ENCODE measurements around the gene CNGB1.
"Not testable (repeated sequence)": the region's sequence is repeated elsewhere in the genome, so short reads cannot be mapped to it uniquely, and the experiment has no call there.

CNGB1 gene

DNA sequence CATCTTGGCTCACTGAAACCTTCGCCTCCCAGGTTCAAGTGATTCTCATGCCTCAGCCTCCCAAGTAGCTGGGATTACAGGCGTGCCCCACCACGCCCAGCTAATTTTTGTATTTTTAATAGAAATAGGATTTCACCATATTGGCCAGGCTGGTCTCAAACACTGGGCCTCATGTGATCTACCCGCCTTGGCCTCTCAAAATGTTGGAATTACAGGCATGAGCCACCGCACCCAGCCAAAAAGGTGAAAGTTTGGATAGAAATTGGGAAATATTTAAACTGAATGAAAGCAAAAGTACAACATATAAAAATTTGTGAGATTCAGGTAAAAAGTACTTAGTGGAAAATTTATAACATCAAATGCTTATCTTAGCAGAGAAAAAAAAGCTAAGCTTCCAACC is 115.7 kb downstream of the CNGB1 start:
- no peak overlapping the region for H3K9ac ChIP-seq (ENCODE audit: low read length)
- H3K4me3 ChIP-seq (ENCODE audit: low read length) = no peak overlapping the region
- H3K27me3 ChIP-seq (ENCODE audit: control insufficient read depth, insufficient read depth, low read length) = no peaks in the 10 kb centered on the region
- H3K9me3 ChIP-seq (ENCODE audit: control insufficient read depth, low read depth, low read length) = no peaks in the 10 kb centered on the region
- no peaks in the 10 kb centered on the region for H3K36me3 ChIP-seq (ENCODE audit: control insufficient read depth, low read depth, low read length)
- no peak overlapping the region for H3K27ac ChIP-seq (ENCODE audit: low read length)
- H3K4me1 ChIP-seq (ENCODE audit: control insufficient read depth, low read depth, low read length) = peaks cover 8% of the 10 kb centered on the region

DNA sequence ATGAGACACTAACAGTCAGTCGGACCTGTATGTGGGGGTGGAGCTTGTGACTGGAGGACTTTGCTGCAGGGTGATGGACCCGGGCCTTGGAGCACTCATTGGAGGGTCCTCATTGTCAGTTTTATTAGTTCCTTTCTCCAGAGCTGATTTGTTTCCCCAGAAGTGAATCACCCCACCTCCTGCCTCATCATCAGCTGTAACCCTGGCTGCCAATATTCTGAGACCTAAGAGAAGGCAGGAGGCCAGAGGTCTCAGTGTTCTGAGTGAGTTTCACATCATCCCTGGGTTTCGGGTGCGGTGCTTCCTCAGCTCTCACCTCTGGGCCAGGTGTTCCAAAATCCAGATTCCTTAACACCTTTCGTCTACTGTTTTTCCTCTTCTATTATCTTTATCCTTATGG is 118.7 kb downstream of the CNGB1 start:
- no peak overlapping the region for H3K4me3 ChIP-seq (ENCODE audit: low read length)
- no peaks in the 10 kb centered on the region for H3K9me3 ChIP-seq (ENCODE audit: control insufficient read depth, low read depth, low read length)
- no peak overlapping the region for H3K27ac ChIP-seq (ENCODE audit: low read length)
- H3K36me3 ChIP-seq (ENCODE audit: control insufficient read depth, low read depth, low read length) = no peaks in the 10 kb centered on the region
- H3K27me3 ChIP-seq (ENCODE audit: control insufficient read depth, insufficient read depth, low read length) = no peaks in the 10 kb centered on the region
- H3K9ac ChIP-seq (ENCODE audit: low read length) = no peak overlapping the region
- H3K4me1 ChIP-seq (ENCODE audit: control insufficient read depth, low read depth, low read length) = peaks cover 5% of the 10 kb centered on the region

DNA sequence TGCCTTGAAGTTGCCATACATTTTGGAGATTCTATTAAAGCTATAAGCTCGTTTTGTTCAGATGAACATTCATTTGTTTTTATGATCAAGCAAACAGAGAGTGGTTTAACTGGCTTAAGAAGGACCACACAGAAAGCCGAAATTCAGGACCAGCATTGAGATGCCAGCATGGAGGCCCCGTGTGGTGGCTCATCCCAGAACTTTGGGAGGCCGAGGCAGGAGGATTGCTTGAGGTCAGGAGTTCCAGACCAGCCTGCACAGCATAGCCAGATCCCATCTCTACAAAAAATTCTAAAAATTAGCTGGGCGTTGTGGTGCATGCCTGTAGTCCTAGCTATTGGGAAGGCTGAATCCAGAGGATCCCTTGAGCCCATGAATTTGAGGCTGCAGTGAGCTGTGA is 122.7 kb downstream of the CNGB1 start:
- Histone ChIP-seq H3K4me3 (ENCODE audit: low read length) (no peak overlapping the region), H3K27ac (ENCODE audit: low read length) (no peak overlapping the region), H3K9me3 (ENCODE audit: control insufficient read depth, low read depth, low read length) (no peaks in the 10 kb centered on the region), H3K4me1 (ENCODE audit: control insufficient read depth, low read depth, low read length) (peaks cover 24% of the 10 kb centered on the region), H3K9ac (ENCODE audit: low read length) (no peak overlapping the region), H3K27me3 (ENCODE audit: control insufficient read depth, insufficient read depth, low read length) (no peaks in the 10 kb centered on the region), H3K36me3 (ENCODE audit: control insufficient read depth, low read depth, low read length) (no peaks in the 10 kb centered on the region)

DNA sequence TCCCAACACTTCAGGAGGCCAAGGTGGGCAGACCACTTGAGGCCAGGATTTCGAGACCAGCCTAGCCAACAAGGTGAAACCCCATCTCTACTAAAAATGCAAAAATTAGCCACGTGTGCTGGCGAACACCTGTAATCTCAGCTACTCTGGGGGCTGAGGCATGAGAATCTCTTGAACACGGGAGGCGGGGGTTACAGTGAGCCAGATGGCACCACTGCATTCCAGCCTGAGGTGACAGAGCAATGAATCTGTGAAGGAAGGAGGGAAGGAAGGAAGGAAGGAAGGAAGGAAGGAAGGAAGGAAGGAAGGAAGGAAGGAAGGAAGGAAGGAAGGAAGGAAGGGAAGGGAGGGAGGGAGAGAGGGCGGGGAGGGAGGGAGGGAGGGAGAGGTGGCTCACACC is 124.0 kb downstream of the CNGB1 start:
- not testable (repeated sequence) for H3K9ac ChIP-seq (ENCODE audit: low read length); H3K9me3 ChIP-seq (ENCODE audit: control insufficient read depth, low read depth, low read length); H3K27me3 ChIP-seq (ENCODE audit: control insufficient read depth, insufficient read depth, low read length); H3K27ac ChIP-seq (ENCODE audit: low read length); H3K36me3 ChIP-seq (ENCODE audit: control insufficient read depth, low read depth, low read length)
- Histone ChIP-seq H3K4me3 (ENCODE audit: low read length) (peak overlapping the region; percentile 36), H3K4me1 (ENCODE audit: control insufficient read depth, low read depth, low read length) (peaks cover 28% of the 10 kb centered on the region)

DNA sequence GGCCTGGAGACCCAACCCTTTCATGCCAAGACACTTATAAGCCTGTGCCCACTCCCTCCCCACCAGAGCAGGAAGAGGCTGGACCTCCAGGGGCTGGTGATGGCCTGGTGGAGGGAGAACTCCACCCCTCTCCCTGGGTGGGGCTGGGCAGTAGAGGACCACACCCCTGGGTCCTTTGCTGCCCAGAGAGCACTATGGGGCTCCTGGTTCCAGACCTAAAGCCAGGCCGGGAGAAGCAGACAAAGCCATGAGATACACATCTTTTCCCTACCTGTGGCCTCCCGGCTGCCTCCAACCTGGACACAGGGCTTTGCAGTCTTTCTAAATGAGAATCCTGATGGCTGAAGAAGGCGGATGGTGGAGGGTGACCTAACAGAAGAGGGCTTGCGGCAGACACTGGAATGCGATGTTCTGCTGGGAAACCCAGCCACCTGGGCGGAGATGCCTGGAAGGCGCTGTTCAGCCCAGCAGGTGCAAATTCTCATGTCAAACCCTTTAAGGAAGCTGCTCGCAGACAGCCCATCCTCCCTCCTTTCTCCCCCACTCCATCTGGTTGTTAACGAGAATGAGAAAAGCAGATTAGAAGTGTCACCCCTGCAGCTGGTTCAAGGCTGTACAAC is 124.7 kb downstream of the CNGB1 start:
- Histone ChIP-seq H3K4me1 (ENCODE audit: control insufficient read depth, low read depth, low read length) (peaks cover 28% of the 10 kb centered on the region), H3K9ac (ENCODE audit: low read length) (no peak overlapping the region), H3K27me3 (ENCODE audit: control insufficient read depth, insufficient read depth, low read length) (no peaks in the 10 kb centered on the region), H3K9me3 (ENCODE audit: control insufficient read depth, low read depth, low read length) (no peaks in the 10 kb centered on the region), H3K27ac (ENCODE audit: low read length) (no peak overlapping the region), H3K36me3 (ENCODE audit: control insufficient read depth, low read depth, low read length) (no peaks in the 10 kb centered on the region), H3K4me3 (ENCODE audit: low read length) (peak overlapping the region; percentile 36)

DNA sequence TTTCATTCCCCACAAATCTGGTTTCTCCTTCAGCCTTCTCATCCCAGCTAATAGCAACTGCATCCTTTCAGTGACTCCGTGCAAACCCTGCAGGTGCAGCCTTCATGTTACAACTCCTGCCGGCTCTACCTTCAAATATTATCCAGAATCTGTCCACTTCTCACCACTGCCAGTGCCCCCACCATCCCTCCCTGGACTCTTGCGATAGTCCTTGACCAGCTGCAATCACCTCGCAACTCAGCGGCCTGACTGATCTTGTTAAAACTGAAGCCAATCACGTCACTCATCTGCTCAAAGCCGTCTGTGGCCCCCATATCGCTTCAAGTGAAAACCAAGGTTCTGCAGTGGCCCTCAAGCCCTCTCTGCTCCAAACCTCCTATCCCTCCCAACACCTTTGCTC is 125.8 kb downstream of the CNGB1 start:
- H3K9ac ChIP-seq (ENCODE audit: low read length) = no peak overlapping the region
- no peaks in the 10 kb centered on the region for H3K9me3 ChIP-seq (ENCODE audit: control insufficient read depth, low read depth, low read length)
- H3K4me3 ChIP-seq (ENCODE audit: low read length) = no peak overlapping the region
- no peaks in the 10 kb centered on the region for H3K27me3 ChIP-seq (ENCODE audit: control insufficient read depth, insufficient read depth, low read length)
- peaks cover 28% of the 10 kb centered on the region for H3K4me1 ChIP-seq (ENCODE audit: control insufficient read depth, low read depth, low read length)
- H3K27ac ChIP-seq (ENCODE audit: low read length) = no peak overlapping the region
- H3K36me3 ChIP-seq (ENCODE audit: control insufficient read depth, low read depth, low read length) = no peaks in the 10 kb centered on the region

DNA sequence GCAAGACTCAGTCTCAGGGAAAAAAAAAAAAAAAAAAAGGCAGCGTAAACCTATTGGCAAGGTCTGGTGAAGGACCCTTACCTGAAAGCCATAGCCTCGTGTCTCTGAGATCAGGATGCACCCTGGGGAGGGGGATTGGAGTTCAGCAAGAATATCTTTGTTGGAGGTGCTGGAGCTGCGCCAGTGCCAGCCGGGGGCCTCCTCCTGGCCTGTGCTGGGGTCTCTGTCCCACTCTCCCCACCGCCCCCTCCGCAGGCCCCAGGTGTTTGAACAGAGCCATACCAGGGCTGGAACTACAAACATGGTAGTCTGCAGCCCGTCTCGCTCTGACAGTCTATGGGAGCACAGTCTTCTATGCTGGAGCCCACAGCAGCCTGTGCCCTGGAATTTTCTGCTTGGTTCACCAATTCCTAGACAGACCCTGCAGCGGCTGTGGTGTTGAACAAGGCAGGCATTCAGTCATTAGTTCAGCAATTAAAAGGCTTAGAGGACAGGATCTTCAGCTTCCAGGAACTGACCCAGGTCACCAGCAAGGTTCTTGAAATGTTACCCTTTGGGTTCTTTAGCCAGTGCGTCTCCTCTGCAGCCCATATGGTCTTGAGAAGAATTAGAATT is 126.4 kb downstream of the CNGB1 start:
- Histone ChIP-seq H3K36me3 (ENCODE audit: control insufficient read depth, low read depth, low read length) (no peaks in the 10 kb centered on the region), H3K27me3 (ENCODE audit: control insufficient read depth, insufficient read depth, low read length) (no peaks in the 10 kb centered on the region), H3K4me3 (ENCODE audit: low read length) (no peak overlapping the region), H3K9ac (ENCODE audit: low read length) (no peak overlapping the region), H3K9me3 (ENCODE audit: control insufficient read depth, low read depth, low read length) (no peaks in the 10 kb centered on the region), H3K4me1 (ENCODE audit: control insufficient read depth, low read depth, low read length) (peaks cover 28% of the 10 kb centered on the region), H3K27ac (ENCODE audit: low read length) (no peak overlapping the region)

DNA sequence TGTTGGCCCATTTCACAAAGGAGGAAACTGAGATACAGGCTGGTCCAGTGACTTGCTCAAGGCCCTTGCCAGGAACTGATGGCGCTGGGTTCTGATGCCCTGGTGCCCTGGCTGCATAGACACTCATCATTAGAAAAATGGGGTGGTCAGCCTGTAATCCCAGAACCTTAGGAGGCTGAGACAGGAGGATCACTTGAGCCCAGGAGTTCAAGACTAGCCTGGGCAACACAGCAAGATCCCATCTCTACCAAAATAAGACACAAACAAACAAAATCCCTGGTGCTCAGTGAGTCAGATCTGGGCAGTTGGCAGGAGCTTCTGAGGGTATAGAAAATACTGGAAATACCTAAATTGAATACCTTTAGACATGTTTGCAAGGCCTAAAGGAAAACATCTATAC is 127.5 kb downstream of the CNGB1 start:
- H3K27me3 ChIP-seq (ENCODE audit: control insufficient read depth, insufficient read depth, low read length) = no peaks in the 10 kb centered on the region
- H3K4me3 ChIP-seq (ENCODE audit: low read length) = no peak overlapping the region
- peaks cover 24% of the 10 kb centered on the region for H3K4me1 ChIP-seq (ENCODE audit: control insufficient read depth, low read depth, low read length)
- H3K9ac ChIP-seq (ENCODE audit: low read length) = no peak overlapping the region
- H3K27ac ChIP-seq (ENCODE audit: low read length) = no peak overlapping the region
- H3K36me3 ChIP-seq (ENCODE audit: control insufficient read depth, low read depth, low read length) = no peaks in the 10 kb centered on the region
- H3K9me3 ChIP-seq (ENCODE audit: control insufficient read depth, low read depth, low read length) = no peaks in the 10 kb centered on the region

DNA sequence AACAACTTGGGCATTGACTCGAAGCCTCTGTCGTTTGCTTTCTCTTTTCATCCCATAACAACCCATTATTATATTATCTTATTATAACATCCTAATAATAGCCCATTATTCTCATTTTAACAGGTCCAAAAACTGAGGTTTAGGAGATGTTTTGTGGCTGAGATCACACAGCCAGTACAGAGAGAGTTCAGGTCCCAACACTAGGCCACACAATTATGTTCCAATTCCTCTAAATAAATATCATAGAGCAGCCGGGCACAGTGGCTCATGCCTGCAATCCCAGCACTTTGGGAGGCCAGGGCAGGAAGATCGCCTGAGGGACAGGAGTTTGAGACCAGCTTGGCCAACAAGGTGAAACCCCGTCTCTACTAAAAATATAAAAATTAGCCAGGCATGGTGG is 128.3 kb downstream of the CNGB1 start:
- H3K9ac ChIP-seq (ENCODE audit: low read length) = no peak overlapping the region
- H3K9me3 ChIP-seq (ENCODE audit: control insufficient read depth, low read depth, low read length) = no peaks in the 10 kb centered on the region
- peaks cover 31% of the 10 kb centered on the region for H3K4me1 ChIP-seq (ENCODE audit: control insufficient read depth, low read depth, low read length)
- no peaks in the 10 kb centered on the region for H3K27me3 ChIP-seq (ENCODE audit: control insufficient read depth, insufficient read depth, low read length)
- H3K4me3 ChIP-seq (ENCODE audit: low read length) = no peak overlapping the region
- no peaks in the 10 kb centered on the region for H3K36me3 ChIP-seq (ENCODE audit: control insufficient read depth, low read depth, low read length)
- no peak overlapping the region for H3K27ac ChIP-seq (ENCODE audit: low read length)

DNA sequence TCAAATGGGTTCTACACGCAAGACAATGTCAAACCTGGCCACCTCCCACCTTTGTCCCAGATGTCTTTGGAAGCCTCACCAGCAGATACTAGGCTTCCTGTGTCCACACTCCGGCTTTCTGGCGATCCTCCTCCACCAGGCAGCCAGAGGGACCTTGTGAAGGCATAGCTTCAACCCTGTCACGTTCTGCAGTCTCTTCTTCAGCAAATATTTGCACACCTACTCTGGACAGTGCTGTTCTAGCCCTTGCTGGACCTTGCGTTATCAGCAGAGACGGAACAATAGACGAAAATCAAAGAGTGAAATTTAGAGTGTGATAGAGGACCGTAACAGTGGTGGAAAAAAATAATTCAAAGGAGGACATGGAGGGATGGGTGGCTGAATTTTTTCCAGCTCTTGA is 130.1 kb downstream of the CNGB1 start:
- Histone ChIP-seq H3K36me3 (ENCODE audit: control insufficient read depth, low read depth, low read length) (no peaks in the 10 kb centered on the region), H3K27me3 (ENCODE audit: control insufficient read depth, insufficient read depth, low read length) (no peaks in the 10 kb centered on the region), H3K27ac (ENCODE audit: low read length) (no peak overlapping the region), H3K9ac (ENCODE audit: low read length) (no peak overlapping the region), H3K9me3 (ENCODE audit: control insufficient read depth, low read depth, low read length) (no peaks in the 10 kb centered on the region), H3K4me1 (ENCODE audit: control insufficient read depth, low read depth, low read length) (peaks cover 21% of the 10 kb centered on the region), H3K4me3 (ENCODE audit: low read length) (no peak overlapping the region)

DNA sequence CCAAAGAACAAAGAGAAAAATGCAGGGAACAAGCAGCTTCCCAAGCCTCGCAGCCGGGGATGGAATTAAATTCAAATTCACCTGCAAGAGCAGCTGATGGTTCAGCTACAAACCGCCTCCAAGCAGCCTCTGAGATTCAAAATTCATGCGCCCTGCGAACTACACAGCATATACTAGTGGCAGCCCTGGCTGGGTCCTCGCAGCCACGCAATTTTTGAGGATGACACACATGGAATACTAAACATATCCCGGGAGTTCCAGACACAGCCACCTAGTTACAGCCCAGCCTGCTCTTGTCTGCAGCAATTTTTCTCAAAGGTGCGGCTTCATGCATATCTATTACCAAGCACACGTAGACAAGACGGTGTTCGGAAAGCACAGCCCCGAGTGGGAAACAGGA is 132.8 kb downstream of the CNGB1 start:
- Histone ChIP-seq H3K27ac (ENCODE audit: low read length) (no peak overlapping the region), H3K4me3 (ENCODE audit: low read length) (no peak overlapping the region), H3K9ac (ENCODE audit: low read length) (no peak overlapping the region), H3K4me1 (ENCODE audit: control insufficient read depth, low read depth, low read length) (peaks cover 21% of the 10 kb centered on the region), H3K9me3 (ENCODE audit: control insufficient read depth, low read depth, low read length) (no peaks in the 10 kb centered on the region), H3K27me3 (ENCODE audit: control insufficient read depth, insufficient read depth, low read length) (no peaks in the 10 kb centered on the region), H3K36me3 (ENCODE audit: control insufficient read depth, low read depth, low read length) (no peaks in the 10 kb centered on the region)
